ENCODE results near the gene GNAT2.

GRCh38 chr1:109652402-109652801, 33.0 kb upstream of the GNAT2 start:
- TF ChIP-seq CTCF (IDR thresholded peaks at IDR 0.05; ENCODE audit: low read length) (no peak), EZH2 (IDR thresholded peaks at IDR 0.05; ENCODE audit: borderline replicate concordance, low read length) (no peak)
